ENCODE measurements around the gene CR1. TPM values are rescaled to one million over a fixed set of nuclear protein-coding genes. Genes with fewer than 3 reads are reported as not detected.

Gene CR1
- total RNA-seq, 1 experiment from 2014 or later: 0.07 TPM

GRCh38 chr1:207673399-207673798 lies 177.4 kb downstream of the CR1 start:
- no TSS peak for BruUV-seq (replicated peaks)
- no peaks in the 10 kb centered on the region for H3K9me2 ChIP-seq (ENCODE audit: insufficient read depth)
- H3K9ac ChIP-seq (ENCODE audit: low read length): no peak overlapping the region
- no peak overlapping the region for H3K4me2 ChIP-seq (ENCODE audit: low read length)
- DNase-seq (ENCODE audit: low read depth, low spot score) (no peak), ATAC-seq (no peak)
- no peaks in the 10 kb centered on the region for H3K27me3 ChIP-seq (ENCODE audit: insufficient read depth, low read length)
- TF ChIP-seq EZH2phosphoT487 (IDR thresholded peaks at IDR 0.05; ENCODE audit: borderline replicate concordance) (no peak), YY1 (IDR thresholded peaks at IDR 0.05; ENCODE audit: extremely low read depth, insufficient replicate concordance, low read depth, low read length) (no peak), ELF1 (IDR thresholded peaks at IDR 0.05; ENCODE audit: borderline replicate concordance, low read depth) (no peak), TCF7L2 (IDR thresholded peaks at IDR 0.05; ENCODE audit: borderline replicate concordance, extremely low read depth, insufficient read depth, insufficient read length) (no peak), JUND (IDR thresholded peaks at IDR 0.05) (no peak)
- intact Hi-C loops (cut with micrococcal nuclease): loop anchor here (10.0 kb wide), 1 partner anchor 589 kb away; the partner anchor contains the start of gene C4BPB
- ChIA-PET RAD21 (ENCODE audit: low non-redundant PET in 1 of 2, low total read pairs in 2 of 2, uncharacterized antibody in 2 of 2, unreplicated experiment in 2 of 2) (no interaction called here), POLR2A (no interaction called here), CTCF (interaction anchor here (1.7 to 2.5 kb wide), 3 partner anchors 19 to 94 kb away, joined by 4 to 8 read pairs (median 8); no protein-coding TSS in a partner anchor)
- no peaks in the 10 kb centered on the region for H3K9me3 ChIP-seq (ENCODE audit: control insufficient read depth in 1 of 2, insufficient read depth in 1 of 2, low read depth in 1 of 2, low read length in 2 of 2)
- H4K20me1 ChIP-seq (ENCODE audit: insufficient read depth): no peaks in the 10 kb centered on the region
- no peak overlapping the region for H2AFZ ChIP-seq (ENCODE audit: low read depth, low read length, poor library complexity, severe bottlenecking)
- H3K79me2 ChIP-seq (ENCODE audit: insufficient read depth, low read length): no peaks in the 10 kb centered on the region
- H3K36me3 ChIP-seq (ENCODE audit: control insufficient read depth in 1 of 2, insufficient read depth in 2 of 2, low read length in 2 of 2): no peaks in the 10 kb centered on the region
- H3K27ac ChIP-seq (ENCODE audit: low read depth, low read length): no peak overlapping the region
- H3K4me3 ChIP-seq (replicated peaks in 1 of 2; ENCODE audit: low read depth in 1 of 2, low read length in 2 of 2): no peak overlapping the region
- no peaks in the 10 kb centered on the region for H3K4me1 ChIP-seq (ENCODE audit: control insufficient read depth in 1 of 2, insufficient read depth in 2 of 2, low read length in 2 of 2)

GRCh38 chr1:207676153-207676552 lies 180.2 kb downstream of the CR1 start:
- no peaks in the 10 kb centered on the region for H4K20me1 ChIP-seq (ENCODE audit: insufficient read depth)
- H3K4me3 ChIP-seq (replicated peaks in 1 of 2; ENCODE audit: low read depth in 1 of 2, low read length in 2 of 2): no peak overlapping the region
- no peak overlapping the region for H3K9ac ChIP-seq (ENCODE audit: low read length)
- no TSS peak for BruUV-seq (replicated peaks)
- no peak overlapping the region for H3K4me2 ChIP-seq (ENCODE audit: low read length)
- H3K79me2 ChIP-seq (ENCODE audit: insufficient read depth, low read length): no peaks in the 10 kb centered on the region
- H3K4me1 ChIP-seq (ENCODE audit: control insufficient read depth in 1 of 2, insufficient read depth in 2 of 2, low read length in 2 of 2): no peaks in the 10 kb centered on the region
- ATAC-seq (no peak), DNase-seq (ENCODE audit: low read depth, low spot score) (no peak)
- no peaks in the 10 kb centered on the region for H3K27me3 ChIP-seq (ENCODE audit: insufficient read depth, low read length)
- POLR2A ChIA-PET: no interaction called here
- no peaks in the 10 kb centered on the region for H3K36me3 ChIP-seq (ENCODE audit: control insufficient read depth in 1 of 2, insufficient read depth in 2 of 2, low read length in 2 of 2)
- intact Hi-C loops (cut with micrococcal nuclease): loop anchor here (10.0 kb wide), 1 partner anchor 591 kb away; the partner anchor contains the start of gene C4BPB
- CTCF ChIA-PET: interaction anchor here (1.0 kb wide), 1 partner anchor 22 kb away, joined by 3 read pairs; no protein-coding TSS in a partner anchor
- RAD21 ChIA-PET (ENCODE audit: low non-redundant PET in 1 of 2, low total read pairs in 2 of 2, uncharacterized antibody in 2 of 2, unreplicated experiment in 2 of 2): no interaction called here
- H3K9me2 ChIP-seq (ENCODE audit: insufficient read depth): no peaks in the 10 kb centered on the region
- H2AFZ ChIP-seq (ENCODE audit: low read depth, low read length, poor library complexity, severe bottlenecking): no peak overlapping the region
- H3K9me3 ChIP-seq (ENCODE audit: control insufficient read depth in 1 of 2, insufficient read depth in 1 of 2, low read depth in 1 of 2, low read length in 2 of 2): no peaks in the 10 kb centered on the region
- no peak overlapping the region for H3K27ac ChIP-seq (ENCODE audit: low read depth, low read length)
- TF ChIP-seq CBX3 (IDR thresholded peaks at IDR 0.05; ENCODE audit: low read depth): no peak
- TF ChIP-seq FOSL1 (IDR thresholded peaks at IDR 0.05; ENCODE audit: low read depth): no peak
- no peak for TF ChIP-seq SRF (IDR thresholded peaks at IDR 0.05; ENCODE audit: low read depth)
- TF ChIP-seq EGR1 (IDR thresholded peaks at IDR 0.05; ENCODE audit: low read depth): no peak
- TF ChIP-seq RAD21 (IDR thresholded peaks at IDR 0.05; ENCODE audit: low read depth): no peak
- no peak for TF ChIP-seq POLR2AphosphoS5 (IDR thresholded peaks at IDR 0.05; ENCODE audit: low read depth, low read length)
- TF ChIP-seq, protein P1, sequence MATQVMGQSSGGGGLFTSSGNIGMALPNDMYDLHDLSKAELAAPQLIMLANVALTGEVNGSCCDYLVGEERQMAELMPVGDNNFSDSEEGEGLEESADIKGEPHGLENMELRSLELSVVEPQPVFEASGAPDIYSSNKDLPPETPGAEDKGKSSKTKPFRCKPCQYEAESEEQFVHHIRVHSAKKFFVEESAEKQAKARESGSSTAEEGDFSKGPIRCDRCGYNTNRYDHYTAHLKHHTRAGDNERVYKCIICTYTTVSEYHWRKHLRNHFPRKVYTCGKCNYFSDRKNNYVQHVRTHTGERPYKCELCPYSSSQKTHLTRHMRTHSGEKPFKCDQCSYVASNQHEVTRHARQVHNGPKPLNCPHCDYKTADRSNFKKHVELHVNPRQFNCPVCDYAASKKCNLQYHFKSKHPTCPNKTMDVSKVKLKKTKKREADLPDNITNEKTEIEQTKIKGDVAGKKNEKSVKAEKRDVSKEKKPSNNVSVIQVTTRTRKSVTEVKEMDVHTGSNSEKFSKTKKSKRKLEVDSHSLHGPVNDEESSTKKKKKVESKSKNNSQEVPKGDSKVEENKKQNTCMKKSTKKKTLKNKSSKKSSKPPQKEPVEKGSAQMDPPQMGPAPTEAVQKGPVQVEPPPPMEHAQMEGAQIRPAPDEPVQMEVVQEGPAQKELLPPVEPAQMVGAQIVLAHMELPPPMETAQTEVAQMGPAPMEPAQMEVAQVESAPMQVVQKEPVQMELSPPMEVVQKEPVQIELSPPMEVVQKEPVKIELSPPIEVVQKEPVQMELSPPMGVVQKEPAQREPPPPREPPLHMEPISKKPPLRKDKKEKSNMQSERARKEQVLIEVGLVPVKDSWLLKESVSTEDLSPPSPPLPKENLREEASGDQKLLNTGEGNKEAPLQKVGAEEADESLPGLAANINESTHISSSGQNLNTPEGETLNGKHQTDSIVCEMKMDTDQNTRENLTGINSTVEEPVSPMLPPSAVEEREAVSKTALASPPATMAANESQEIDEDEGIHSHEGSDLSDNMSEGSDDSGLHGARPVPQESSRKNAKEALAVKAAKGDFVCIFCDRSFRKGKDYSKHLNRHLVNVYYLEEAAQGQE (IDR thresholded peaks at IDR 0.05; ENCODE audit: low read depth): no peak
- TF ChIP-seq ZFX (IDR thresholded peaks at IDR 0.05): no peak
- TF ChIP-seq SP1 (IDR thresholded peaks at IDR 0.05; ENCODE audit: low read depth): no peak
- TF ChIP-seq, protein P2, sequence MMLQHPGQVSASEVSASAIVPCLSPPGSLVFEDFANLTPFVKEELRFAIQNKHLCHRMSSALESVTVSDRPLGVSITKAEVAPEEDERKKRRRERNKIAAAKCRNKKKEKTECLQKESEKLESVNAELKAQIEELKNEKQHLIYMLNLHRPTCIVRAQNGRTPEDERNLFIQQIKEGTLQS (IDR thresholded peaks at IDR 0.05): no peak
- TF ChIP-seq, protein P3, sequence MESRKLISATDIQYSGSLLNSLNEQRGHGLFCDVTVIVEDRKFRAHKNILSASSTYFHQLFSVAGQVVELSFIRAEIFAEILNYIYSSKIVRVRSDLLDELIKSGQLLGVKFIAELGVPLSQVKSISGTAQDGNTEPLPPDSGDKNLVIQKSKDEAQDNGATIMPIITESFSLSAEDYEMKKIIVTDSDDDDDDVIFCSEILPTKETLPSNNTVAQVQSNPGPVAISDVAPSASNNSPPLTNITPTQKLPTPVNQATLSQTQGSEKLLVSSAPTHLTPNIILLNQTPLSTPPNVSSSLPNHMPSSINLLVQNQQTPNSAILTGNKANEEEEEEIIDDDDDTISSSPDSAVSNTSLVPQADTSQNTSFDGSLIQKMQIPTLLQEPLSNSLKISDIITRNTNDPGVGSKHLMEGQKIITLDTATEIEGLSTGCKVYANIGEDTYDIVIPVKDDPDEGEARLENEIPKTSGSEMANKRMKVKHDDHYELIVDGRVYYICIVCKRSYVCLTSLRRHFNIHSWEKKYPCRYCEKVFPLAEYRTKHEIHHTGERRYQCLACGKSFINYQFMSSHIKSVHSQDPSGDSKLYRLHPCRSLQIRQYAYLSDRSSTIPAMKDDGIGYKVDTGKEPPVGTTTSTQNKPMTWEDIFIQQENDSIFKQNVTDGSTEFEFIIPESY (IDR thresholded peaks at IDR 0.05; ENCODE audit: extremely low read depth, insufficient replicate concordance, low read length): no peak
- TF ChIP-seq ZNF274 (IDR thresholded peaks at IDR 0.05; ENCODE audit: low read depth, low read length): no peak

Measured in HCT116 (cell line).